Stomach (tissue), 9 donors: ENCODE results near the gene INHA. TPM values are rescaled to one million over a fixed set of nuclear protein-coding genes. Genes with fewer than 3 reads are reported as not detected.

Source experiments
- DNase-seq, 2 donors: peaks; one replicate each; pipeline versions ENCODE4 v3.0.0 to v3.0.0-alpha.2; 2013 to 2019
- H3K27ac ChIP-seq, 5 donors: fragments of 200-600 bp in 4 of 5; sonication (generic) in 4 of 5; one replicate each; pipeline ENCODE4 v1.5.1; 2013 to 2019; ENCODE audit warnings: mild to moderate bottlenecking in 1 of 5, moderate library complexity in 1 of 5
- H3K27me3 ChIP-seq, 3 donors: fragments of 200-600 bp; sonication (generic); one replicate each; pipeline ENCODE4 v1.5.1; 2017 to 2019; ENCODE audit warnings: mixed run types in 1 of 3
- H3K36me3 ChIP-seq, 4 donors: fragments of 200-600 bp; sonication (generic); 1 replicate in 3 of 4; 2 replicates in 1 of 4; pipeline ENCODE4 v1.5.1; 2016 to 2019
- H3K4me1 ChIP-seq, 4 donors: fragments of 200-600 bp; sonication (generic); one replicate each; pipeline ENCODE4 v1.5.1; 2016 to 2019
- H3K4me3 ChIP-seq, 4 donors: fragments of 200-600 bp; sonication (generic) in 3 of 4; one replicate each; pipeline ENCODE4 v1.5.1; 2016 to 2019; ENCODE audit warnings: mild to moderate bottlenecking in 1 of 4
- H3K9me3 ChIP-seq, 4 donors: fragments of 200-600 bp; sonication (generic); one replicate each; pipeline ENCODE4 v1.5.1; 2016 to 2019
- CTCF ChIP-seq, 7 experiments: fragments of 450-650 bp in 4 of 7; fragments of 200-600 bp in 3 of 7; sonication (generic) in 3 of 7; IDR thresholded peaks; one replicate each; pipeline ENCODE4 v1.5.1; 2016 to 2019; ENCODE audit warnings: antibody characterized with exemption in 7 of 7, control low read depth in 2 of 7, mild to moderate bottlenecking in 1 of 7
- EP300 ChIP-seq: sonication (generic); formaldehyde crosslinking; IDR thresholded peaks from one replicate; pipeline ENCODE4 v1.6.1; 2017; ENCODE audit warnings: antibody characterized with exemption
- POLR2A ChIP-seq, 4 donors: fragments of 450-650 bp; IDR thresholded peaks; one replicate each; pipeline ENCODE4 v1.6.1; 2016; ENCODE audit warnings: antibody characterized with exemption in 4 of 4, control low read depth in 2 of 4, mild to moderate bottlenecking in 1 of 4, moderate library complexity in 1 of 4
- POLR2AphosphoS5 ChIP-seq, 3 donors: sonication (generic); formaldehyde crosslinking; IDR thresholded peaks; one replicate each; pipeline ENCODE4 v1.6.1; 2016; ENCODE audit warnings: antibody characterized with exemption in 3 of 3
- WGBS, 5 donors: extraction: QIAGEN DNeasy Blood & Tissue Kit in 3 of 5; methylation state at CpG; one replicate each; pipeline versions ENCODE4 v1.1.5 to v1.1.7; 2013 to 2018; 5-methylcytosine and 5-hydroxymethylcytosine counted together
- intact Hi-C: fragments of 100-400 bp; cut with DNase I; formaldehyde crosslinking; loops from one replicate; pipeline ENCODE4 v1.15.1; 2023; ENCODE audit warnings: low total_unique reads
- polyA plus RNA-seq, 3 donors: library from polyadenylated mRNA; stranded (reverse); fragments of 200-250 nt; gene quantifications; one replicate each; pipeline ENCODE4 v1.2.3, GENCODE V29; 2013
- total RNA-seq, 5 donors: library from RNA; depleted of rRNA; stranded (reverse); fragments of >200 nt; gene quantifications; one replicate each; pipeline versions ENCODE4 v1.1.0 to v1.2.3, GENCODE V29; 2014 to 2016
- donor health status: healthy with polysubstance abuse.
- donor health status: Bipolar disorder and iron deficiency.
- donor health status: healthy.

Gene INHA
- total and polyA plus RNA-seq, 8 donors, result 0.63 to 1.8 TPM; not detected in 6

DNA sequence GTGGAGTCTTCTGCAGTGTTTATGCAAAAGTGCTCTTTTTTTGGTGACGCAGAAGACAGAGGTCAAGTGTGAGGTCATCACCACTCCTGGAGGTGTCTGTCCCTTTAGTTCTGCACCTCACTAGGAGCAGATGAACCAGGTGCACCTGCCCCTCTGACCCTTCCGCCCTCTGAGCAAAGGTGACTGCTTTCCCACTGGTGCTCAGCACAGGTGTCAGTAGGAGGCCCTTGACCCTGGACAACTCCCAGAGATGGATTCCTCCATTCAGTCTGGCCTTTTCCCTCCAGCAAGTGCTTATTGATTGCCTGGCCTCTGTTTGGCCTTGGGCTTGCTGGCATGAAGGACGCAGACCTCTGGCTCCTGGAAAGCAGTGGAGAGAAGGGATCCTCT lies 46.6 kb downstream of the INHA start:
- TF ChIP-seq EP300 (no peak), POLR2A (IDR thresholded peaks at IDR 0.05) (no peak), CTCF (IDR thresholded peaks at IDR 0.05) (no peak), POLR2AphosphoS5 (IDR thresholded peaks at IDR 0.05) (no peak)
- intact Hi-C loops, result no loop called here
- H3K9me3 ChIP-seq, result no peaks in the 10 kb centered on the region
- H3K4me1 ChIP-seq, result no peaks in the 10 kb centered on the region
- peaks cover 13 to 32% (median 31%) of the 10 kb centered on the region in 4 donors for H3K36me3 ChIP-seq
- no peak for DNase-seq
- no peak overlapping the region for H3K27ac ChIP-seq
- H3K27me3 ChIP-seq, result no peaks in the 10 kb centered on the region
- no peak overlapping the region for H3K4me3 ChIP-seq
- WGBS, 5 donors, result 77 to 90% (median 86%) methylated on average over 3 of the region's 3 CpGs

- H3K4me1 ChIP-seq, result no peaks in the 10 kb centered on the region
- peaks cover 12 to 27% (median 26%) of the 10 kb centered on the region in 4 donors for H3K36me3 ChIP-seq
- no peak for DNase-seq
- H3K27ac ChIP-seq, result no peak overlapping the region
- no peaks in the 10 kb centered on the region for H3K9me3 ChIP-seq
- intact Hi-C loops, result no loop called here
- H3K4me3 ChIP-seq, result no peak overlapping the region
- TF ChIP-seq EP300 (no peak), CTCF (IDR thresholded peaks at IDR 0.05) (no peak), POLR2A (IDR thresholded peaks at IDR 0.05) (no peak), POLR2AphosphoS5 (IDR thresholded peaks at IDR 0.05) (no peak)
- no peaks in the 10 kb centered on the region for H3K27me3 ChIP-seq
- WGBS, 5 donors, result 57 to 72% (median 60%) methylated on average over 4 of the region's 4 CpGs
These were observed 47.1 kb downstream of the INHA start for GRCh38 chr2:219619235-219619634.

- Histone ChIP-seq H3K27me3 (no peaks in the 10 kb centered on the region), H3K36me3 (peaks cover 3 to 14% (median 13%) of the 10 kb centered on the region in 4 donors), H3K9me3 (no peaks in the 10 kb centered on the region), H3K27ac (no peak overlapping the region), H3K4me3 (no peak overlapping the region), H3K4me1 (no peaks in the 10 kb centered on the region)
- WGBS, 5 donors, result 81 to 89% (median 83%) methylated on average over 6 of the region's 6 CpGs
- TF ChIP-seq EP300 (no peak), POLR2A (IDR thresholded peaks at IDR 0.05) (no peak), CTCF (IDR thresholded peaks at IDR 0.05) (no peak), POLR2AphosphoS5 (IDR thresholded peaks at IDR 0.05) (no peak)
- DNase-seq, result no peak
- intact Hi-C loops, result no loop called here
These were observed 48.4 kb downstream of the INHA start for GRCh38 chr2:219620546-219620945.

DNA sequence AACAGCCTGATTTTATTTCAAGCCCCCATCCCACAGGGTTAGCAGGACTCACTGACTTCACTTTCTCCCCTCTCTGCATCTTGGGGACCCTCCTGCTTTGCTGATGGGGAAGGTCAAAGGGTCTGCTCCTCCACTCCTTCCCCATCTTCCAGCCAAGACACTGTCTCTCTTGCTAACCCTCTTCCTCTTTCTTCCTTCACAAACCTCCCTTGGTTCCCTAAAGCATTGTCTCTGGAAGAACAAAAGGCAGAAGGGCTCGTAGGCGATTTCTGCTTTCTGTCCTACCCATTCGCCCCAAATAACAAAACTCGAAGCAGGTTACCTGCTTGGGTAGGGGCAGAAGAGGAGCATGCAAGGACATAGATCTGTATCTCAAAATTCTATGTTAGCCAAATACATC lies 49.8 kb downstream of the INHA start:
- intact Hi-C loops, result no loop called here
- peaks cover 0 to 10% (median 5%) of the 10 kb centered on the region in 3 donors for H3K27me3 ChIP-seq
- H3K9me3 ChIP-seq, result no peaks in the 10 kb centered on the region
- no peak for TF ChIP-seq EP300
- no peak for TF ChIP-seq POLR2A (IDR thresholded peaks at IDR 0.05)
- no peak for TF ChIP-seq CTCF (IDR thresholded peaks at IDR 0.05)
- TF ChIP-seq POLR2AphosphoS5 (IDR thresholded peaks at IDR 0.05), result no peak
- H3K36me3 ChIP-seq, result no peaks in the 10 kb centered on the region
- H3K27ac ChIP-seq, result no peak overlapping the region
- H3K4me3 ChIP-seq, result no peak overlapping the region
- H3K4me1 ChIP-seq, result peaks cover 0 to 2% (median 0%) of the 10 kb centered on the region in 4 donors
- WGBS, 5 donors, result 74 to 83% (median 79%) methylated on average over 4 of the region's 4 CpGs
- no peak for DNase-seq
